Loucy (cell line): ENCODE data around the gene RBM15B.

Experiments
- CTCF ChIP-seq: fragments of 200-600 bp; sonication (generic); conservative IDR thresholded peaks from 2 replicates; pipeline ENCODE4 v1.5.1; 2014; ENCODE audit warnings: mild to moderate bottlenecking, antibody characterized with exemption, low read length
- EZH2phosphoT487 ChIP-seq: fragments of 200-600 bp; IDR thresholded peaks from 2 replicates; pipeline ENCODE4 v1.6.1; 2018; ENCODE audit warnings: antibody characterized with exemption, mild to moderate bottlenecking, moderate library complexity, borderline replicate concordance

GRCh38 chr3:51408021-51408420 lies 16.9 kb downstream of the RBM15B start:
- TF ChIP-seq CTCF (no peak), EZH2phosphoT487 (no peak)
